HG03565 (cell line): Measurements from ENCODE around the gene BUD23.
"Not testable (repeated sequence)": the region's sequence is repeated elsewhere in the genome, so short reads cannot be mapped to it uniquely, and the experiment has no call there.

Experiments
- ATAC-seq: cut with Tn5 transposase; IDR thresholded peaks from one replicate; pipeline ENCODE4 v1.9.1; 2021; ENCODE audit warnings: mild to moderate bottlenecking, moderate library complexity; ENCODE audit not compliant: unreplicated experiment

The BUD23 gene

DNA sequence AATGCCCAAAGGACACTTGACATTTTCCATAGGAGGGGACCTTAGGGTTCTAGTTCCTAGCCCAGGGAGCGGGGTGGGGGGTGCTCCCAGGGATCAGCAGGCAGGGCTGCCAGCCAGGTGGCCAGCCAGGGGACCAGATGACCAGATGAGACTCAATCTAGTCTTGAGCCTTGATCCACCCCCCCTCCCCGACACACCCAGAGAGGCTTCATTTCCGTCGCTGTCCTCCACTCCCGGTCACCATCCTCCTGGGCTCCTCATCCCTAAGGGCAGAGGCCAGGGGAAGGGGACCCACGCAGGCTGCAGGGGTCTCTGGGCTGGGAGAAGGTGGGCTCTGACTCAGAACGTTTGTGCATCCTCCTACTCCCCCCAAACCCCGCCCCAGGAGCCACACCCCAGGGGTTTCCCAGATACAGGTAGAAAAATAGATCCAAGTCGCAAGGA lies 35.1 kb downstream of the BUD23 start:
- ATAC-seq, result no peak

DNA sequence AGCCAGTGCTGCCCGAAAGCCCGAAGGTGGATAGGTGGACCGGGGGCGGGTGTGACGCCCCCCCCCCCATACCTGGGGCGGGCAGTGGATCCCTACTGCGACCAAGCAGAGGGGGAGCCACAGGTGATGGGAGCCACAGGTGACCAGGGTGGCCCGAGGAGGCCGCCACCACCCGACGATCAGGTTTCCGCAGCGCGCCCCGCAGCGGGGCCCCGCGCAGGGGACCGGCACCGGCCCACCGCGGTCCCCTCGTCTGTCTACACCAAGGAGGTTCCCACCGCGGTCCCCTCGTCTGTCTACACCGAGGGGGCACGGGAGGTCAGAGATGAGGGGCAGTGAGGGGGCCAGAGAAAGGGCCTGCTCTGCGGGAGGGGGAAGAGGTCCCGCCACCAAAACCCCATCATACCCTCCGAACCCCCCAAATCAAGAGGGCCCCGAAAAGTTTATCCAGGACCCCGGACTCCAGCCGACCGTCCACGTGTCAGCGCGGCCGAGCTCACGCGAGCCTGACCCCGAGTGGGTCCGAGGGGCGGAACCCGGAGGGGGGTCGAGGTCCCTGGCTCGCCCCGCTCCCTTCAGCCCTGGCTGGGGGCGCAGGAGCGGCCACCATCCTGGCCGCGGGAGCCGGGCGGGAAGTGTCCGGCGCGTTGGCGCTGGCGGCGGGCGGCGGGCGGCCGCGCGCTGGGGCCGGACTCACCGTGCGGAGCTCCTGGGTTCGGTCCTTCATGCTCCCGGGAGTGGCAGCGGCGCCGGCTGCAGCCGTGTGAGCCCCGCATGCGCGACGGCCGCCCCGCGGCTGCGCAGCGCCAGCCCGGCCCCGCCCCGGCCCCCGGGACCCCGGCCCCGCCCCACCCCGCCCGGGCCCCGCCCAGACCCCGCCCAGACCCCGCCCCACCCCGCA lies 35.8 kb downstream of the BUD23 start, which contains the start of gene STX1A:
TSS of gene STX1A (minus strand) at position 765 of the 901 bp plus-strand sequence. CDS start at position 727, 38 bp downstream.
- ATAC-seq, result peak; percentile 54

DNA sequence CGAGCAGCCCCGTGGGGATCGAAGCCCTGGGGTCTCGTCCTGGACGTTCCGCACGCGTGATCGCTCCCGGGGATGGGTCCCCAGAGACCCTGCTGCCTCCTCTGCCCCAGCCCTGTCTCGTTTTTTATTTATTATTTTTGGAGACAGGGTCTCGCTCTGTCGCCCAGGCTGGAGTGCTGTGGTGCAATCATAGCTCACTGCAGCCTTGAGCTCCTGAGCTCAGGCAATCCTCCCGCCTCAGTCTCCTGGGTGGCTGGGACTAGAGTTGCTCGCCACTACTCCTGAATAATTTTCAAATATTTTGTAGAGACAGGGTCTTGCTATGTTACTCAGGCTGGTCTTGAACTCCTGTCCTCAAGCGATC lies 36.4 kb downstream of the BUD23 start:
- ATAC-seq, result no peak

DNA sequence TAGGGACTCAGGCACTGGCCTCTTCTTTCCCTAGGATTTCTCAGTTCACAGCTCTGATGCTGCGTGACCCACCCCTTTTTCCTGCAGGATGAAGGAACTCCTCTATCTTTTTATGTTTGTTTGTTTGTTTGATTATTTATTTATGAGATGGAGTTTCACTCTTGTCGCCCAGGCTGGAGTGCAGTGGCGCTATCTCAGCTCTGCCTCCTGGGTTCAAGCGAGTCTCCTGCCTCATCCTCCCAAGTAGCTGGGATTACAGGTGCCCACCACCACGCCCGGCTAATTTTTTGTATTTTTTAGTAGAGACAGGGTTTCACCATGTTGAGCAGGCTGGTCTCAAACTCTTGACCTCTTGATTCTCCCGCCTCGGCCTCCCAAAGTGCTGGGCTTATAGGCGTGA lies 37.0 kb downstream of the BUD23 start:
- ATAC-seq, result not testable (repeated sequence)

DNA sequence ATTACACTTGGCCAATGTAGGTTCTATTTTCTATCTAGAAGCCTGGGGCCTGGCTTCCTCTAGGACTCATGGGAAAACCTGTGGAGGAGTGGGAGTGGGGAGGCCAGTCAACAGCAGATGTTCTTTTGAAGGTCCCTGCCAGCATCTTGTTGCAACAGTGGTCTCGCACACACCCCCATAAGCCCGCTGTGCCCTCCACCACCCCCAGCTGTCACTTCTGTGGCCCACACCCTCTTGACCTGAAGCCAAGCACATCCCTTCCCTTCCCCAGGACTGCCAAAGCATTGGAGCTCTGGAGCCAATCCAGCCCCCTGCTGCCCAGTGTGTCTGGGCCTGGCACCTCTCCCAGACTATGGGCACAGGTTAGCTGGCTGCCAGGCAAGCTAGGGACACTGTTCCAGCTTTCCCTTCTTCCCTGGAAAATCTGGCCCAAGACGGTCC lies 38.0 kb downstream of the BUD23 start:
- no peak for ATAC-seq

GRCh38 chr7:73722182-73722581 lies 38.8 kb downstream of the BUD23 start:
- ATAC-seq, result not testable (repeated sequence)

- no peak for ATAC-seq
Observed at GRCh38 chr7:73722785-73723184, 39.4 kb downstream of the BUD23 start.

- ATAC-seq, result no peak
Observed at GRCh38 chr7:73723813-73724212, 40.4 kb downstream of the BUD23 start.

- no peak for ATAC-seq
Observed at GRCh38 chr7:73726083-73726466, 42.7 kb downstream of the BUD23 start.

DNA sequence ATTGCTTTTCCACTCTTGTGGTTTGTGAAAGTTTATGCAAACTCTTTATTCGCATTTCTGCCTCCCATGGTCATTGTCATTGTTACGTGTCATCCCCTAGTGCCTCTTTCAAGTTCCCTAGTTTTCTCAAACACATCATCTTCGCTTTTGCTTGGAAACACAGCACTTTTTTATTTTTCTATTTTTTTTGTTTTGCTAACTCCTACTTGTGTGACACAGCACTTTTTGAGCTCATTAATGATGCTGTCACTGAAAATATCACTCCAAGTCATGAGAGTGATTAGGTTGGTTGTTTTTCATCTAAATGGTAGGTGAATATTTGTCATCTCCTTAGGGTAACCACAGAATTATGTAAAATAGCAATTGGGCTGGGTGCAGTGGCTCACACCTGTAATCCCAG lies 44.6 kb downstream of the BUD23 start:
- no peak for ATAC-seq

DNA sequence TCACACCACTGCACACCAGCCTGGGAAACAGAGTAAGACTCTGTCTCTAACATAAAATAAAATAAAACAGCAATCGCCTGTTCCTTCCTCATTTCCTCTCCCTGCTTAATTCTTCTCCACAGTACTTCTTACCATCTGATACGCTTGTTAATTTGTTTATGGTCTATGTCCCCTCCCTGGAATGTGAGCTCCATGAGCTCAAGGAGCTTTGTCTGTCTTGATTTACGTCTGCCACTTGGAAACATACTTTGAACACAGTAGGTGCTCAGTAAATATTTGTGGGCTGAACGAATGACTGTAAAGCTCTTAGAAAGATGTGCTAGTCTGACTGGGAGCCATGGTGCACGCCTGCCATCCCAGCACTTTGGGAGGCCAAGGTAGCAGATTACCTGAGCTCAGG lies 45.2 kb downstream of the BUD23 start:
- no peak for ATAC-seq

DNA sequence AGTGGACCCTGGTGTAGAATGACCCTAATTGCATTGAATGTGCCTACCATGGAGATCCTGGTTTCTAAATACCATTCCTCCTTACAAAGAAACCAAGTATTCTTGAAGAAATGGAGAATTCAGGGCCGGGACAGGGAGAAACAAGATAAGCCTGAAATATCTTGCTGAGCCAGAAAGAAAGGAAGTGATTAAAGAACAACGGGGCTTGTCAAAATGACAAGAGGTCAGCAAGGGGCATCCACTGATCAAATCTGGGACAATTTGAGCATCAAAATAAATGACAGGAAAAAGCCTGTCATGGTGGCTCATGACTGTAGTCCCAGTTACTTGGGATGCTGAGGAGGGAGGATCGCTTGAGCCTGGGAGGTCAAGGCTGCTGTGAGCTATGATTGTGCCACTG lies 47.1 kb downstream of the BUD23 start:
- no peak for ATAC-seq

DNA sequence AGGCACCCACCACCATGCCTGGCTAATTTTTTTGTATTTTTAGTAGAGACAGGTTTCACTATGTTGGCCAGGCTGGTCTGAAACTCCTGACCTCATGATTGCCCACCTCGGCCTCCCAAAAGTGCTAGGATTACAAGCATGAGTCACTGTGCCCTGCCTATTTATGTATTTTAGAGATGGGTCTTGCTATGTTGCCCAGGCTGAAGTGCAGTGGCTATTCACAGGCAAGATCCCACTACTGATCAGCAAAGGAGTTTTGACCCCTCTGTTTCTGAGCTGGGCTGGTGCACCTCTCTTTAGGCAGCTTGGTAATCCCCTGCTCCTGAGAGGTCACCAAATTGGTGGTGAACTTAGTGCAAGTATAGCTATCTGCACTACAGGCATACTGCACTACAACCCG lies 49.0 kb downstream of the BUD23 start:
- ATAC-seq, result no peak

DNA sequence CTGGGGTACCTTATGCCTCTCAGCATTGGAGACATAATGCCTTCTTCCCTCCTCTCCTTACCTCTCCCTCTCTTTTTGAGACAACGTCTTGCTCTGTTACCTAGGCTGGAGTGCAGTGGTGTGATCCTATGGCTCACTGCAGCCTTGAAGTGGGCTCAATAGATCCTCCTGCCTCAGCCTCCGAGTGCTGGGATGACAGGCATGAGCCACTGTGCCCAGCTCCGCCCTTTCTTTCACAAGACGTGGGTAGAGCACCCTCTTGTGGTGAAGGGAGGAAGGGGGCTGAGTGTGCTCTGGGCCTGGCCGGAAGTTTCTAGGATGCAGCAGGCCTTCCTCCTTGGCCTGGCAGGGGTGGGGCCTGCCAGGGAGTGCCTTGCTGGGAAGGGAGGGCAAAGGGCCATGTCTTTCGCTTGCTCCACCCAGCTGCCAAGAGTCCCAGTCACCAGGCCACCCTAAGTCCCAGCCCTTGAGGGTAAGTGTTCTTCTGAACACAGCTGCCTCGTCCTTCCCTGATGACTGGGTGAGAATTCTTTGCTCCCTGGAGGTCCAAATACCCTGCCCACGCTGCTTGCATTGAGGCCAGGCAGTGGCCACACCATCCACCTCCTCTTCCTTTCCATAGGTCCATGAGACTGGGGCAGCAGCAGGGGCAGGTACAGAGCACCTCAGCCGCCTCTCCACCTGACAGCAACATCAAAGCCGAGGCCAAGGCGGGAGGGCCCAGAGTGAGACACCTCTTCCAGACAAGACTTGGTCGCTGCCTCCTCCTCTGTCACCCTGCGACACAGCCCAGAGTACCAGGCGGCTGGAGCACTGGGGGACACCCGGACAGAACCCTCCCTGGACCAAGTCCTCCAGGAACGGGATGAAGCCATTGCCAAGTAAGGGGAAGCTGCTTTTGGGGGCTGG lies 51.5 kb downstream of the BUD23 start:
- no peak for ATAC-seq

DNA sequence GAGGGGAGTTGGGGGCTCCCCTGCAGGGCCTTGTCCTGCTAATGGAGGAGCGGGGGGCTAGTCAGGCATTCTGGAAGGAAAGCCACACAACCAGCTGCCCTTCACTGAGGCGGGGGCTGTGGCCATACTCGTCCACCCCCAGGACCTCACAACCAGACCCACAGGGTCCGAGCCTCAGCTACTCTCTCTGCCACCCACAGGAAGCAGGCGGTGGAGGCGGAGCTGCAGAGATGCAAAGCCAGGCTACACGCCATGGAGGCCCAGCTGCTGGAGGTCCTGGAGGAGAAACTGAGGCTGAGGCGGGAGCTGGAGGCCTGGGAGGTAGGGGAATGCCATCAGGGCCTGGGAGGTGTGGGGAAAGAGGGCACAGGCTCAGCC lies 52.1 kb downstream of the BUD23 start:
- ATAC-seq, result no peak

GRCh38 chr7:73736885-73737284 lies 53.5 kb downstream of the BUD23 start:
- no peak for ATAC-seq

DNA sequence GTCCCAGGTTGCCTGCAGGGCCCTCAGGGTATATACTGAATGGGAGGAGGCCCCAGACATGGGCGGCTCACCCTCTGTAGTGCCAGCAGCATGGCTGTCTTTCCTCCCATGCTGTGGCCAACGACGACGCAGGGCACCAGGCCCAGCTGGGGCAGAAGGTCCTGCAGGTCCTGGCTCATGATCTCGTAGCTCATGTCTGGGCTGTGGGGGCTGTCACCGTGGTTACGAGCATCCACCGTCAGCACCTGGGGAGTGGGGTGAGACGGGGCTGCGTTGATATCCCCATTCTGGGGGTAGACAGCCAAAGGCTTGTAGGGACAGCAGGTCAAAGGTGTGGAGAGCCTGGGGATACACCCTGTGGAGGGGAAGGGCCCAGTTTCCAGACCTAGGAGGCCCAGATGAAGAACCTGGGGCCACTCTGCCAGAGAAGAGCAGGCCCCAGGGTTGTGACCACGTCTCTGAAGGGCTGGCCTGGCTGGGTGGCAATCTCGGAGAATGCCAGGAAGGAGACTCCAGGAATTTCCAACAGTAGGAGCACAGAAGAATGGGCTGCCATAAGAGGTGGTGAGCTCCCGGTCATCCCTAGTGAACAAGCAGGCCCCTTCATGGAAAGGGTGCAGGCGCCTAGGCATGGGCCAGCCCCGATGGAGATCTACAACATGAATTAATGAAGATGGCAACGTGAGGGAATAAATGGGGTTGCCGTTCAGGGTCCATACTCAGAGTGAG lies 54.3 kb downstream of the BUD23 start:
- ATAC-seq, result no peak

GRCh38 chr7:73738220-73738611 lies 54.8 kb downstream of the BUD23 start:
- no peak for ATAC-seq

- peak; percentile 76 for ATAC-seq
Observed at GRCh38 chr7:73738612-73739386, 55.4 kb downstream of the BUD23 start, which contains the start of gene ABHD11. Gene ABHD11, minus strand, starts transcription at chr7:73738802. Its CDS starts 32 bp downstream, at chr7:73738770.

DNA sequence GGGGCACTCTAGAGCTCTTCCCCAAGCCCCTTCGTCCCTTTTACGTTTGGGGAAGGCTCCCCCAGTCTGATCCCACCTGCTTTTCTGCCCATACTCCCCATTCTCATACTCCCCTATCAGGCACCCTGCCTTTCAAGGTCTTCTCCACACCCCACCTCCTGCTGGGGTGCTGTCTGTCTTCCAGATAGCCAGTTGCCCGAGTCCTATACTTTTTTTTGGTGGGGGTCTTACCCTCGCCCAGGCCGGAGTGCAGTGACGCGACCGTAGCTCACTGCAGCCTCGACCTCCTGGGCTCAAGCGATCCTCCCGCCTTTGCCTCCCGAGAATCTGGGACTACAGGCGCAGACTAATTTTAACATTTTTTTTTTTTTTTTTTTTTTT lies 56.0 kb downstream of the BUD23 start:
- ATAC-seq, result no peak
